Kidney glomerular epithelial cell (primary cell): ENCODE measurements around the gene SLAMF9.

Experiments used
- DNase-seq: peaks from one replicate; lab custom pipeline; 2025; lab: John Stamatoyannopoulos, UW

Gene SLAMF9

GRCh38 chr1:159974350-159974965 lies 20.4 kb upstream of the SLAMF9 start:
- DNase-seq = no peak

GRCh38 chr1:159973350-159973940 lies 19.4 kb upstream of the SLAMF9 start:
- no peak for DNase-seq

GRCh38 chr1:159972443-159973205 lies 18.6 kb upstream of the SLAMF9 start:
- DNase-seq = no peak

- DNase-seq = no peak
Measured at GRCh38 chr1:159970932-159971342, 16.9 kb upstream of the SLAMF9 start.

GRCh38 chr1:159968901-159969300 lies 14.9 kb upstream of the SLAMF9 start:
- no peak for DNase-seq

GRCh38 chr1:159965263-159965662 lies 11.2 kb upstream of the SLAMF9 start:
- no peak for DNase-seq

GRCh38 chr1:159964144-159964543 lies 10.1 kb upstream of the SLAMF9 start:
- no peak for DNase-seq

GRCh38 chr1:159962176-159962575 lies 8.1 kb upstream of the SLAMF9 start:
- DNase-seq = no peak

GRCh38 chr1:159961636-159962035 lies 7.6 kb upstream of the SLAMF9 start:
- DNase-seq = no peak

- DNase-seq = no peak
Measured at GRCh38 chr1:159960721-159961381, 6.8 kb upstream of the SLAMF9 start.

- no peak for DNase-seq
Measured at GRCh38 chr1:159959451-159959850, 5.4 kb upstream of the SLAMF9 start.

GRCh38 chr1:159958719-159959380 lies 4.8 kb upstream of the SLAMF9 start:
- DNase-seq = no peak

GRCh38 chr1:159957824-159958268 lies 3.8 kb upstream of the SLAMF9 start:
- DNase-seq = no peak

GRCh38 chr1:159955456-159955855 lies 1.4 kb upstream of the SLAMF9 start:
- DNase-seq = no peak

GRCh38 chr1:159952932-159953331 lies 1.1 kb downstream of the SLAMF9 start:
- DNase-seq = no peak

GRCh38 chr1:159951551-159951950 lies 2.5 kb downstream of the SLAMF9 start:
- no peak for DNase-seq

GRCh38 chr1:159951016-159951415 lies 3.0 kb downstream of the SLAMF9 start:
- DNase-seq = no peak

GRCh38 chr1:159949981-159950381 lies 4.1 kb downstream of the SLAMF9 start:
- DNase-seq = no peak

GRCh38 chr1:159949123-159949522 lies 4.9 kb downstream of the SLAMF9 start:
- no peak for DNase-seq

GRCh38 chr1:159947942-159948341 lies 6.1 kb downstream of the SLAMF9 start:
- no peak for DNase-seq

- DNase-seq = no peak
Measured at GRCh38 chr1:159946242-159947187, 7.5 kb downstream of the SLAMF9 start.
